GM12875 (cell line): ENCODE data around the gene MS4A10.

Experiments used
- H3K4me3 ChIP-seq: one replicate; pipeline ENCODE4 v1.5.1; 2011; ENCODE audit warnings: low read depth, low read length, control low read depth
- CTCF ChIP-seq: IDR thresholded peaks from 2 replicates; pipeline ENCODE4 v1.5.1; 2011; ENCODE audit warnings: low read depth, mild to moderate bottlenecking, control low read depth, inconsistent platforms, low read length, moderate library complexity, borderline replicate concordance; ENCODE audit not compliant: insufficient read depth

The MS4A10 gene

GRCh38 chr11:60797846-60798630 is 12.9 kb downstream of the MS4A10 start:
- no peak overlapping the region for H3K4me3 ChIP-seq
- TF ChIP-seq CTCF: no peak

- no peak for TF ChIP-seq CTCF
These were observed 13.5 kb downstream of the MS4A10 start for GRCh38 chr11:60798631-60799030.

DNA sequence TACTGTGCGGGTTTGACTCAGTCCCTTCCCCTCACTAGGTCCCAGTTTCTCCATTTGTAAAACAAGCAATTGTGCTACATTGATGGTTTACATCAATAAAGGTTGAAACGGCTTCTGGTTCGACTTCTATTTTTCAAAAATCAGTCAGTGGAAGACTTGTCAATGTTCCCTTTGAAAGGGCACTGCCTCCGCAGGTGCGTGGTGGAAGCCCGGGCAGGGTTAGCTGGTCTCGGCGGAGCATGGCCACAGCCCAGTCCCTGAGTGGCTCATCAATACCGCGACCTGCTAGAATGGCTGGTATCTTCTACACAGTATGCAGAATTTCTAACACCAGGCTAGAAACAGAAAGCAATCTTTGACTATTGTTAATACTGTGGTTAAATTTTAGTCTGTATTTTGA is 16.1 kb downstream of the MS4A10 start:
- TF ChIP-seq CTCF: no peak

More at GRCh38 chr11:60798631-60799030, 13.5 kb downstream of the MS4A10 start:
- H3K4me3 ChIP-seq: no peak overlapping the region

GRCh38 chr11:60803273-60803936 is 18.3 kb downstream of the MS4A10 start:
- no peak for TF ChIP-seq CTCF
- H3K4me3 ChIP-seq: no peak overlapping the region

More for the DNA sequence above, 16.1 kb downstream of the MS4A10 start:
- no peak overlapping the region for H3K4me3 ChIP-seq

GRCh38 chr11:60809249-60809648 is 24.1 kb downstream of the MS4A10 start:
- no peak overlapping the region for H3K4me3 ChIP-seq
- TF ChIP-seq CTCF: no peak

GRCh38 chr11:60809691-60810090 is 24.6 kb downstream of the MS4A10 start:
- no peak overlapping the region for H3K4me3 ChIP-seq
- no peak for TF ChIP-seq CTCF

DNA sequence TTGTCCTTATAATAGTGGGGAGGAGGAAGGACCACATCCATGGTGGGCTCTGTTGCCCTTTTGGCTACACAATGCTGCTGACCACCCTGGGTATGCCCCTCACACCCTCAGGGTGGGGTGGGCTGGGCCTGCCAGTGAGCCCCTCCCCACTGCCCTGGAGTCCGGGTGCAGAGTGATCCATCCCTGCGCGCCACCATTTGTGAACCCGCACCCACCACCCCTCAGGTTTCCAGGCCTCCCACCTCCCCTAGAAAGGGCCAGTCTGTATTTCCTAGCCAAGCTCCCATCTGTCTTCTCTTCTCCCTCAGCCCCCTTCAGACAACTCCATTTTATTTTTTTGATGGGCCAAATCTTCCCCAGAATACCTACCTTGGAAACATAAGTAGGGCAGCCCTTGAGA is 25.0 kb downstream of the MS4A10 start:
- no peak for TF ChIP-seq CTCF

More for the DNA sequence above, 25.0 kb downstream of the MS4A10 start:
- H3K4me3 ChIP-seq: no peak overlapping the region
